Measurements from ENCODE around the gene STX4.
"Not testable (repeated sequence)": the region's sequence is repeated elsewhere in the genome, so short reads cannot be mapped to it uniquely, and the experiment has no call there.

STX4 gene

DNA sequence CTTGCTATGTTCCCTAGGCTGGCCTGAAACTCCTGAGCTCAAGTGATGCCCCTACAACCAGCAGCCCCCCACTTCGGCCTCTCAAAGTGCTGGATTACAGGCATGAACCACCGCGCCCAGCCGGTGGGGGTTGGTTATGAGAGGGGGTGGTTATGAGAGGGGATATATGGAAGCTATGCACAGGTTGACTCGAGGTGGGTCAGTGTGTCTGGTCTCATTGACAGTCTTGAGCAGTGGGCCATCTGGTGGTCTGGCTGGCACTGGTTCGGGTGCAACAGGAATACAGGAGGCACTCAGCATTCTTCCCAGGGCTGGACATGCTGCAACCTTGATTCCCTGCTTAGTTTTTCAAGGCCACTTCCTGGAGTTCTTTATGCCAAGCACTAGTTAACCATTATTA is 17.3 kb upstream of the STX4 start:
- DNase-seq (ENCODE audit: extremely low read depth, low read depth): no peak
- TF ChIP-seq, protein P1, sequence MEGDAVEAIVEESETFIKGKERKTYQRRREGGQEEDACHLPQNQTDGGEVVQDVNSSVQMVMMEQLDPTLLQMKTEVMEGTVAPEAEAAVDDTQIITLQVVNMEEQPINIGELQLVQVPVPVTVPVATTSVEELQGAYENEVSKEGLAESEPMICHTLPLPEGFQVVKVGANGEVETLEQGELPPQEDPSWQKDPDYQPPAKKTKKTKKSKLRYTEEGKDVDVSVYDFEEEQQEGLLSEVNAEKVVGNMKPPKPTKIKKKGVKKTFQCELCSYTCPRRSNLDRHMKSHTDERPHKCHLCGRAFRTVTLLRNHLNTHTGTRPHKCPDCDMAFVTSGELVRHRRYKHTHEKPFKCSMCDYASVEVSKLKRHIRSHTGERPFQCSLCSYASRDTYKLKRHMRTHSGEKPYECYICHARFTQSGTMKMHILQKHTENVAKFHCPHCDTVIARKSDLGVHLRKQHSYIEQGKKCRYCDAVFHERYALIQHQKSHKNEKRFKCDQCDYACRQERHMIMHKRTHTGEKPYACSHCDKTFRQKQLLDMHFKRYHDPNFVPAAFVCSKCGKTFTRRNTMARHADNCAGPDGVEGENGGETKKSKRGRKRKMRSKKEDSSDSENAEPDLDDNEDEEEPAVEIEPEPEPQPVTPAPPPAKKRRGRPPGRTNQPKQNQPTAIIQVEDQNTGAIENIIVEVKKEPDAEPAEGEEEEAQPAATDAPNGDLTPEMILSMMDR (IDR thresholded peaks at IDR 0.05; ENCODE audit: low read depth, low read length): no peak

DNA sequence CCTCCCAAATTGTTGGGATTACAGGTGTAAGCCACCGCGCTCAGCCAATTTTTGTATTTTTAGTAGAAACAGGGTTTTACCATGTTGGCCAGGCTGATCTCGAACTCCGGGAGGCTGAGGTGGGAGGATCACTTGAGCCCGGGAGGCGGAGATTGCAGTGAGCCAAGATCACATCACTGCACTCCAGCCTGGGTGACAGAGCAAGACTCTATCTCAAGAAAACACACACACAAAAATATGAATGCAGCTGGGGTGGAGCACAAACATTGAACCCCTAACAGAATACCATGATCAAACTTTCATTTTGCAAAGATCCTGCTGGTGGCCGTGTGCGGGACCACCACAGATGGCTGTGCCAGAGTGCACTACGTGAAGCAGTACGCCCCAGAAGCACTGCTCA is 15.6 kb upstream of the STX4 start:
- DNase-seq (ENCODE audit: extremely low read depth, low read depth): not testable (repeated sequence)

DNA sequence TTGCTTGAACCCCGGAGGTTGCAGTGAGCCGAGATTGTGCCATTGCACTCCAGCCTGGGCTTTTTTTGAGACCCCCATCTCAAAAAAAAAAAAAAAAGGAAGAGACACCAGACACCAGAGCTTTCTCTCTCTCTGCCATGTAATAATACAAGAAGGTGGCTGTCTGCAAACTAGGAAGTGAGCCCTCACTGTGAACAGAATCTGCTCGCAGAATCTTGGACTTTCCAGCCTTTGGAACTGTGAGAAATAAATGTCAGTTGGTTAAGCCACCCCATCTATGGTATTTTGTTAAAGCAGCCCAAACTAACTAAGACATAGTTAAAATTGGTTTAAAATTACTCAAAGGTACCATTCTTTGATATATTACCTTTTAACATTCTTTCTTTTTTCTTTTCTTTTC is 12.8 kb upstream of the STX4 start:
- TF ChIP-seq, protein P1 (IDR thresholded peaks at IDR 0.05; ENCODE audit: low read depth, low read length): no peak
- no peak for DNase-seq (ENCODE audit: extremely low read depth, low read depth)

- no peak for DNase-seq (ENCODE audit: extremely low read depth, low read depth)
- TF ChIP-seq, protein P1 (IDR thresholded peaks at IDR 0.05; ENCODE audit: low read depth, low read length): no peak
Measured at GRCh38 chr16:31022544-31023251, 10.7 kb upstream of the STX4 start.

DNA sequence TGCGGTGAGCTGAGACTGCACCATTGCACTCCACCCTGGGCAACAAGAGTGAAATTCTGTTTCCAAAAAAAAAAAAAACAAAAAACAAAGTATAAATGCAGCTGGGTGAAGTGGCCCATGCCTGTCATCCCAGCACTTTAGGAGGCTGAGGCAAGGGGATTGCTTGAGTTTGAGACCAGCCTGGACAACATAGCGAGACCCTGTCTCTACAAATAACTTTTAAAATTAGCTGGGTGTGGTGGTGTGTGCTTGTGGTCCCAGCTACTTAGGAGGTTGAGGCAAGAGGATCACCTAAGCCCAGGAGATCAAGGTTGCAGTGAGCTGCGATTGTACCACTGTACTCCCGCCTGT is 10.1 kb upstream of the STX4 start:
- TF ChIP-seq, protein P1 (IDR thresholded peaks at IDR 0.05; ENCODE audit: low read depth, low read length): no peak
- DNase-seq (ENCODE audit: extremely low read depth, low read depth): no peak

GRCh38 chr16:31023627-31024226 is 9.6 kb upstream of the STX4 start:
- TF ChIP-seq, protein P1 (IDR thresholded peaks at IDR 0.05; ENCODE audit: low read depth, low read length): no peak
- no peak for DNase-seq (ENCODE audit: extremely low read depth, low read depth)

DNA sequence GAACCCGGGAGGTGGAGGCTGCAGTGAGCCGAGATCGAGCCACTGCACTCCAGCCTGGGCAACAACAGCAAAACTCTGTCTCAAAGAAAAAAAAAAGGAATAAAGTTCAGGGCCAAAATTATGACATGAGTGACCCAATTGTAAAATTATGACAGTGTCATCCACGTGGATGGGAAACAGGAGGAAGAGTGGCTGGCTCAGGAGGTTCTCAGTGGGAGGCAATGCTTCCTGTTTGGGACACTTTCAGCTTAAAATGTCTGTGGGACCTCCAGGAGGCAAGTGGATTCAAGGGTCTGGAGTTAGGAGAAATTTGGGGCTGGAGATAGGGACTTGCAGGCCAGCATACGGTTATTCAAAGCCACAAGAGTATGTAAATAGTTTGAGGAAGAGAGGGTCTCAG is 8.0 kb upstream of the STX4 start:
- no peak for DNase-seq (ENCODE audit: extremely low read depth, low read depth)
- TF ChIP-seq, protein P1 (IDR thresholded peaks at IDR 0.05; ENCODE audit: low read depth, low read length): no peak

DNA sequence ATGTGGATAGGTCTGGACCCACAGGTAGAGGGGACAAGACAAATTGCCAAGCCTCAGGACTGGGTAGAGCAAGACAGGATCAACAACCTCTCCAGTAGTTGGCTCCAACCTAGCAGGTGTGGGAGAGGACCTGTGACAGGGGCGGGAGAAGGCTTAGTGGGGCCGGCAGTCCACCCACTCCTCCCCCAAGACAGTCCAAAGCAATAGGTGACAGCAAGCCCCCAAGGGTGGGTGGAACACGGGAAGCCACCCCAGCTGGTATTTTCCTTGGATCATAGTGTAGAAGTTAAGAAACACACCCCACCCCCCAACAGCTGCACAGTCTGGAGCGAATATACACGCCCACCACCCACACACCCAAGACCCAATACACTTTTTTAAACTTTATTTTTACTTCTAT is 4.1 kb upstream of the STX4 start:
- TF ChIP-seq, protein P1 (IDR thresholded peaks at IDR 0.05; ENCODE audit: low read depth, low read length): no peak
- no peak for DNase-seq (ENCODE audit: extremely low read depth, low read depth)

Data from AG09319 (cell line).